Neural progenitor cell (in vitro differentiated cells): ENCODE measurements around the gene TPT1.

ENCODE experiments used
- CTCF ChIP-seq: fragments of 200-600 bp; sonication (generic); IDR thresholded peaks from 2 replicates; pipeline ENCODE4 v1.5.1; 2017; ENCODE audit warnings: antibody characterized with exemption, mild to moderate bottlenecking
- EZH2phosphoT487 ChIP-seq: fragments of 200-600 bp; sonication (generic); IDR thresholded peaks from 2 replicates; pipeline ENCODE4 v1.6.1; 2017; ENCODE audit warnings: antibody characterized with exemption

GRCh38 chr13:45353895-45354294, 12.9 kb upstream of the TPT1 start:
- TF ChIP-seq EZH2phosphoT487 (no peak), CTCF (no peak)
